ENCODE measurements around the gene HYAL3. TPM values are rescaled to one million over a fixed set of nuclear protein-coding genes. Genes with fewer than 3 reads are reported as not detected.

The HYAL3 gene
- total and polyA plus RNA-seq, 2 of the 13 experiments (the other 11 are each of a cell fraction or from before 2014, with no cell fraction given) = 5.5 to 10.4 TPM

DNA sequence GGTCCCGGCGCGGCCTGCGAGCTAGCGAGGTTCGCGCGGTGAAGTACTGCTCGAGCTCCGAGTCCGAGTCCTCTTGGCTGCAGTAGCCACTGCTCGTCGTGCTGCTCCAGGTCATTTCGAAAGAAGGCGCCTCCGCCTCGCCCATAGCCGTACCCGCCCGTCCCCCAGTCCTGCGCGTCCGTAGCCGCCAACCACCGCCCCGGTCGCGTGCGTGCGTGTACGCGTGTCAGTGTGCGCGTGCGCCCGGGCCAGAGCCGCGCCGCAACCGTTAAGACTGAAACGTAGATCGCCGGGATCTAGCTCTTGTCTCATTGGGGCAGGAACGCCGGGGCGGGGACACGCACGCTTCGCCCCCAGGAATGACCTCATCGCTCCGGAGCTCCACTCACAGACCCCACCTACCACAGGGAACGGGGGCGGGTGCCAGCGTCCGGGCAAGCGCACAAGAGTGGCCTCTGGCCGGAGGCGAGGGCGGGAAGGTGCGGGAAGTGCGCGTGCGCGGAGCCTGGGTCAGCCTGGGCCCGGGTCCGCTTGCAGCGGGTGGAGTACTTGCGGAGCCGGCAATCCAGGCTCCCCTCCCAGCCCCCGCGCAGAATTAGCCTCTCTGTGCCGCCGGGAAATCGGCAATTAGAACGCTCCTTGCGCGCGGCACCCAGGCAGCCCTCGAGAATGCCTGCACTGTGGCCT lies 38.1 kb upstream of the HYAL3 start (continued):
- TF ChIP-seq NR2C2 (CRISPR knock-in tag; IDR thresholded peaks at IDR 0.05; ENCODE audit: borderline replicate concordance) (peak; percentile 55; the same call in 1 of the 2 replicates), IRX3 (CRISPR knock-in tag; IDR thresholded peaks at IDR 0.05; ENCODE audit: borderline replicate concordance, low read depth) (peak; percentile 70; the same call in 1 of the 2 replicates), ARID5B (CRISPR knock-in tag; IDR thresholded peaks at IDR 0.05) (peak; percentile 38; the same call in 1 of the 2 replicates), ZSCAN29 (CRISPR knock-in tag; conservative IDR thresholded peaks at IDR 0.05) (peak; percentile 60), ZNF124 (CRISPR knock-in tag; IDR thresholded peaks at IDR 0.05) (peak; percentile 62; the same call in 1 of the 2 replicates), MBD4 (IDR thresholded peaks at IDR 0.05; ENCODE audit: borderline replicate concordance, low read length) (no peak), TOE1 (CRISPR knock-in tag; IDR thresholded peaks at IDR 0.05) (no peak), PRPF4 (IDR thresholded peaks at IDR 0.05; ENCODE audit: low read depth, low read length, poor library complexity, severe bottlenecking) (no peak), POLR2G (IDR thresholded peaks at IDR 0.05; ENCODE audit: low read depth, low read length) (peak; percentile 90), TFDP2 (CRISPR knock-in tag; IDR thresholded peaks at IDR 0.05) (peak; percentile 86), ZNF75D (CRISPR knock-in tag; IDR thresholded peaks at IDR 0.05; ENCODE audit: borderline replicate concordance) (no peak), ZNF331 (CRISPR knock-in tag; IDR thresholded peaks at IDR 0.05) (peak; percentile 46), ZNF674 (CRISPR knock-in tag; IDR thresholded peaks at IDR 0.05; ENCODE audit: low read depth) (peak; percentile 77; the same call in 1 of the 2 replicates), MAF1 (CRISPR knock-in tag; IDR thresholded peaks at IDR 0.05; ENCODE audit: borderline replicate concordance) (no peak; the same call in 1 of the 2 replicates), EZH2 (conservative IDR thresholded peaks at IDR 0.05; ENCODE audit: low read depth, low read length) (no peak), KLF12 (CRISPR knock-in tag; IDR thresholded peaks at IDR 0.05; ENCODE audit: borderline replicate concordance) (peak; percentile 83; the same call in 1 of the 2 replicates)
- TF ChIP-seq, protein P1, sequence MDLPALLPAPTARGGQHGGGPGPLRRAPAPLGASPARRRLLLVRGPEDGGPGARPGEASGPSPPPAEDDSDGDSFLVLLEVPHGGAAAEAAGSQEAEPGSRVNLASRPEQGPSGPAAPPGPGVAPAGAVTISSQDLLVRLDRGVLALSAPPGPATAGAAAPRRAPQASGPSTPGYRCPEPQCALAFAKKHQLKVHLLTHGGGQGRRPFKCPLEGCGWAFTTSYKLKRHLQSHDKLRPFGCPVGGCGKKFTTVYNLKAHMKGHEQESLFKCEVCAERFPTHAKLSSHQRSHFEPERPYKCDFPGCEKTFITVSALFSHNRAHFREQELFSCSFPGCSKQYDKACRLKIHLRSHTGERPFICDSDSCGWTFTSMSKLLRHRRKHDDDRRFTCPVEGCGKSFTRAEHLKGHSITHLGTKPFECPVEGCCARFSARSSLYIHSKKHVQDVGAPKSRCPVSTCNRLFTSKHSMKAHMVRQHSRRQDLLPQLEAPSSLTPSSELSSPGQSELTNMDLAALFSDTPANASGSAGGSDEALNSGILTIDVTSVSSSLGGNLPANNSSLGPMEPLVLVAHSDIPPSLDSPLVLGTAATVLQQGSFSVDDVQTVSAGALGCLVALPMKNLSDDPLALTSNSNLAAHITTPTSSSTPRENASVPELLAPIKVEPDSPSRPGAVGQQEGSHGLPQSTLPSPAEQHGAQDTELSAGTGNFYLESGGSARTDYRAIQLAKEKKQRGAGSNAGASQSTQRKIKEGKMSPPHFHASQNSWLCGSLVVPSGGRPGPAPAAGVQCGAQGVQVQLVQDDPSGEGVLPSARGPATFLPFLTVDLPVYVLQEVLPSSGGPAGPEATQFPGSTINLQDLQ (CRISPR knock-in tag; IDR thresholded peaks at IDR 0.05) = peak; percentile 65; the same call in 1 of the 2 replicates
- TF ChIP-seq, protein P2, sequence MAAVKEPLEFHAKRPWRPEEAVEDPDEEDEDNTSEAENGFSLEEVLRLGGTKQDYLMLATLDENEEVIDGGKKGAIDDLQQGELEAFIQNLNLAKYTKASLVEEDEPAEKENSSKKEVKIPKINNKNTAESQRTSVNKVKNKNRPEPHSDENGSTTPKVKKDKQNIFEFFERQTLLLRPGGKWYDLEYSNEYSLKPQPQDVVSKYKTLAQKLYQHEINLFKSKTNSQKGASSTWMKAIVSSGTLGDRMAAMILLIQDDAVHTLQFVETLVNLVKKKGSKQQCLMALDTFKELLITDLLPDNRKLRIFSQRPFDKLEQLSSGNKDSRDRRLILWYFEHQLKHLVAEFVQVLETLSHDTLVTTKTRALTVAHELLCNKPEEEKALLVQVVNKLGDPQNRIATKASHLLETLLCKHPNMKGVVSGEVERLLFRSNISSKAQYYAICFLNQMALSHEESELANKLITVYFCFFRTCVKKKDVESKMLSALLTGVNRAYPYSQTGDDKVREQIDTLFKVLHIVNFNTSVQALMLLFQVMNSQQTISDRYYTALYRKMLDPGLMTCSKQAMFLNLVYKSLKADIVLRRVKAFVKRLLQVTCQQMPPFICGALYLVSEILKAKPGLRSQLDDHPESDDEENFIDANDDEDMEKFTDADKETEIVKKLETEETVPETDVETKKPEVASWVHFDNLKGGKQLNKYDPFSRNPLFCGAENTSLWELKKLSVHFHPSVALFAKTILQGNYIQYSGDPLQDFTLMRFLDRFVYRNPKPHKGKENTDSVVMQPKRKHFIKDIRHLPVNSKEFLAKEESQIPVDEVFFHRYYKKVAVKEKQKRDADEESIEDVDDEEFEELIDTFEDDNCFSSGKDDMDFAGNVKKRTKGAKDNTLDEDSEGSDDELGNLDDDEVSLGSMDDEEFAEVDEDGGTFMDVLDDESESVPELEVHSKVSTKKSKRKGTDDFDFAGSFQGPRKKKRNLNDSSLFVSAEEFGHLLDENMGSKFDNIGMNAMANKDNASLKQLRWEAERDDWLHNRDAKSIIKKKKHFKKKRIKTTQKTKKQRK (IDR thresholded peaks at IDR 0.05; ENCODE audit: low read length) = no peak
